ENCODE data around the gene ZNF532. TPM values are rescaled to one million over a fixed set of nuclear protein-coding genes. Genes with fewer than 3 reads are reported as not detected.

ZNF532 gene
- total and polyA plus RNA-seq, 9 of the 15 experiments (the other 6 are each of a cell fraction or from before 2014, with no cell fraction given): 0.42 TPM; not detected in 8

DNA sequence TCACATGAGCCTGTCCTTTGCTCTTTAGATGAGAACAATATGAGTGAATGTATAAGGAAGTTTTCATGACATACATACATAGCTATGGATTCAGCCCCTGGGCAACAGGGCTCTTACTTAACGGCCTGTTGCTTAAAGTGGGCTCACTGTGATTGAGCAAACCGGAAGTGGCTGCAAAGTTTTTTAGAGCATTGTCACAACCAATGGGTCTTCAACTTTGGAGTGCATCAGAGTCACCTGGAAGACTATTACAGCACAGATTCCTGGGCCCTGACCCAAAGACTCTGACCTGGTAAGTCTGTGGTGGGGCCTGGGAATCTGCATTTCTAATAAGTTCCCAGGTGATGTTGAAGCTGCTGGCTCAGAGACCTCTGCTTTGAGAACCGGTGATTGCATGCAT is 168.7 kb downstream of the ZNF532 start:
- Histone ChIP-seq H2AFZ (ENCODE audit: low read depth, low read length) (no peak overlapping the region), H3K27ac (ENCODE audit: extremely low read depth, low read depth, low read length) (no peak overlapping the region), H3K4me2 (ENCODE audit: insufficient read depth, low read length) (no peak overlapping the region), H3K9me3 (replicated peaks; ENCODE audit: control insufficient read depth, insufficient read depth, low read depth, low read length) (no peaks in the 10 kb centered on the region), H3K9ac (ENCODE audit: insufficient read depth in 1 of 2, low read depth in 2 of 2, low read length in 2 of 2) (no peak overlapping the region), H3K4me3 (no peak overlapping the region), H3K79me2 (ENCODE audit: control insufficient read depth, insufficient read depth, low read length) (no peaks in the 10 kb centered on the region), H3K36me3 (ENCODE audit: control insufficient read depth, insufficient read depth, low read length) (no peaks in the 10 kb centered on the region), H3K27me3 (ENCODE audit: control insufficient read depth in 2 of 2, insufficient read depth in 2 of 2, low read length in 2 of 2) (peaks cover 0 to 16% of the 10 kb centered on the region in 2 experiments; a peak in 2 of 5 replicates), H3K9me1 (ENCODE audit: control insufficient read depth, insufficient read depth, low read length) (no peaks in the 10 kb centered on the region), H3K4me1 (replicated peaks in 1 of 2; ENCODE audit: control insufficient read depth in 2 of 2, insufficient read depth in 2 of 2, low read length in 2 of 2) (no peaks in the 10 kb centered on the region), H4K20me1 (replicated peaks; ENCODE audit: control insufficient read depth, insufficient read depth, low read length) (no peaks in the 10 kb centered on the region)
- POLR2A ChIA-PET: no interaction called here
- no TSS peak for BruUV-seq (replicated peaks)
- DNase-seq (ENCODE audit: extremely low read depth in 1 of 4, low spot score in 3 of 4): no peak
- CTCF ChIA-PET (ENCODE audit: low intra/inter-chr PET ratio): no interaction called here
- intact Hi-C loops (cut with micrococcal nuclease) (no loop called here), in situ Hi-C loops (cut with MboI) (no loop called here)
- ATAC-seq: no peak
- no peak for FAIRE-seq
- TF ChIP-seq ZNF12 (CRISPR knock-in tag; IDR thresholded peaks at IDR 0.05) (no peak), EWSR1 (IDR thresholded peaks at IDR 0.05; ENCODE audit: borderline replicate concordance, low read depth, partially characterized antibody) (no peak), BRF1 (IDR thresholded peaks at IDR 0.05; ENCODE audit: borderline replicate concordance, extremely low read depth, insufficient read length) (no peak), E2F3 (CRISPR knock-in tag; IDR thresholded peaks at IDR 0.05) (no peak), KHSRP (IDR thresholded peaks at IDR 0.05) (no peak), SAFB (IDR thresholded peaks at IDR 0.05; ENCODE audit: borderline replicate concordance, low read depth, low read length) (no peak), RUNX1 (IDR thresholded peaks at IDR 0.05; ENCODE audit: low read depth) (no peak), MTA1 (IDR thresholded peaks at IDR 0.05; ENCODE audit: borderline replicate concordance) (no peak), CXXC5 (CRISPR knock-in tag; IDR thresholded peaks at IDR 0.05) (no peak), RBFOX2 (IDR thresholded peaks at IDR 0.05; ENCODE audit: low read depth, low read length) (no peak), RBM15 (IDR thresholded peaks at IDR 0.05; ENCODE audit: insufficient read depth, low read length) (no peak), SREBF2 (CRISPR knock-in tag; IDR thresholded peaks at IDR 0.05) (no peak)
- TF ChIP-seq, protein P1, sequence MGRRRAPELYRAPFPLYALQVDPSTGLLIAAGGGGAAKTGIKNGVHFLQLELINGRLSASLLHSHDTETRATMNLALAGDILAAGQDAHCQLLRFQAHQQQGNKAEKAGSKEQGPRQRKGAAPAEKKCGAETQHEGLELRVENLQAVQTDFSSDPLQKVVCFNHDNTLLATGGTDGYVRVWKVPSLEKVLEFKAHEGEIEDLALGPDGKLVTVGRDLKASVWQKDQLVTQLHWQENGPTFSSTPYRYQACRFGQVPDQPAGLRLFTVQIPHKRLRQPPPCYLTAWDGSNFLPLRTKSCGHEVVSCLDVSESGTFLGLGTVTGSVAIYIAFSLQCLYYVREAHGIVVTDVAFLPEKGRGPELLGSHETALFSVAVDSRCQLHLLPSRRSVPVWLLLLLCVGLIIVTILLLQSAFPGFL (CRISPR knock-in tag; IDR thresholded peaks at IDR 0.05): no peak
- TF ChIP-seq, protein P2, sequence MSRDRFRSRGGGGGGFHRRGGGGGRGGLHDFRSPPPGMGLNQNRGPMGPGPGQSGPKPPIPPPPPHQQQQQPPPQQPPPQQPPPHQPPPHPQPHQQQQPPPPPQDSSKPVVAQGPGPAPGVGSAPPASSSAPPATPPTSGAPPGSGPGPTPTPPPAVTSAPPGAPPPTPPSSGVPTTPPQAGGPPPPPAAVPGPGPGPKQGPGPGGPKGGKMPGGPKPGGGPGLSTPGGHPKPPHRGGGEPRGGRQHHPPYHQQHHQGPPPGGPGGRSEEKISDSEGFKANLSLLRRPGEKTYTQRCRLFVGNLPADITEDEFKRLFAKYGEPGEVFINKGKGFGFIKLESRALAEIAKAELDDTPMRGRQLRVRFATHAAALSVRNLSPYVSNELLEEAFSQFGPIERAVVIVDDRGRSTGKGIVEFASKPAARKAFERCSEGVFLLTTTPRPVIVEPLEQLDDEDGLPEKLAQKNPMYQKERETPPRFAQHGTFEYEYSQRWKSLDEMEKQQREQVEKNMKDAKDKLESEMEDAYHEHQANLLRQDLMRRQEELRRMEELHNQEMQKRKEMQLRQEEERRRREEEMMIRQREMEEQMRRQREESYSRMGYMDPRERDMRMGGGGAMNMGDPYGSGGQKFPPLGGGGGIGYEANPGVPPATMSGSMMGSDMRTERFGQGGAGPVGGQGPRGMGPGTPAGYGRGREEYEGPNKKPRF (IDR thresholded peaks at IDR 0.05; ENCODE audit: low read depth, low read length): no peak
- TF ChIP-seq, protein P3, sequence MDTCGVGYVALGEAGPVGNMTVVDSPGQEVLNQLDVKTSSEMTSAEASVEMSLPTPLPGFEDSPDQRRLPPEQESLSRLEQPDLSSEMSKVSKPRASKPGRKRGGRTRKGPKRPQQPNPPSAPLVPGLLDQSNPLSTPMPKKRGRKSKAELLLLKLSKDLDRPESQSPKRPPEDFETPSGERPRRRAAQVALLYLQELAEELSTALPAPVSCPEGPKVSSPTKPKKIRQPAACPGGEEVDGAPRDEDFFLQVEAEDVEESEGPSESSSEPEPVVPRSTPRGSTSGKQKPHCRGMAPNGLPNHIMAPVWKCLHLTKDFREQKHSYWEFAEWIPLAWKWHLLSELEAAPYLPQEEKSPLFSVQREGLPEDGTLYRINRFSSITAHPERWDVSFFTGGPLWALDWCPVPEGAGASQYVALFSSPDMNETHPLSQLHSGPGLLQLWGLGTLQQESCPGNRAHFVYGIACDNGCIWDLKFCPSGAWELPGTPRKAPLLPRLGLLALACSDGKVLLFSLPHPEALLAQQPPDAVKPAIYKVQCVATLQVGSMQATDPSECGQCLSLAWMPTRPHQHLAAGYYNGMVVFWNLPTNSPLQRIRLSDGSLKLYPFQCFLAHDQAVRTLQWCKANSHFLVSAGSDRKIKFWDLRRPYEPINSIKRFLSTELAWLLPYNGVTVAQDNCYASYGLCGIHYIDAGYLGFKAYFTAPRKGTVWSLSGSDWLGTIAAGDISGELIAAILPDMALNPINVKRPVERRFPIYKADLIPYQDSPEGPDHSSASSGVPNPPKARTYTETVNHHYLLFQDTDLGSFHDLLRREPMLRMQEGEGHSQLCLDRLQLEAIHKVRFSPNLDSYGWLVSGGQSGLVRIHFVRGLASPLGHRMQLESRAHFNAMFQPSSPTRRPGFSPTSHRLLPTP (IDR thresholded peaks at IDR 0.05; ENCODE audit: borderline replicate concordance, extremely low read depth, insufficient read length): no peak
- 0% methylated on average over 3 of the region's 3 CpGs for WGBS (ENCODE audit: insufficient coverage, low coverage, missing lambda C conversion rate)
